Stomach (tissue), 9 donors: ENCODE measurements around the gene LARP1. TPM values are rescaled to one million over a fixed set of nuclear protein-coding genes. Genes with fewer than 3 reads are reported as not detected.

Experiments used
- DNase-seq, 2 donors: peaks; one replicate each; pipeline versions ENCODE4 v3.0.0 to v3.0.0-alpha.2; 2013 to 2019
- H3K27ac ChIP-seq, 5 donors: fragments of 200-600 bp in 4 of 5; sonication (generic) in 4 of 5; one replicate each; pipeline ENCODE4 v1.5.1; 2013 to 2019; ENCODE audit warnings: mild to moderate bottlenecking in 1 of 5, moderate library complexity in 1 of 5
- H3K27me3 ChIP-seq, 3 donors: fragments of 200-600 bp; sonication (generic); one replicate each; pipeline ENCODE4 v1.5.1; 2017 to 2019; ENCODE audit warnings: mixed run types in 1 of 3
- H3K36me3 ChIP-seq, 4 donors: fragments of 200-600 bp; sonication (generic); 1 replicate in 3 of 4; 2 replicates in 1 of 4; pipeline ENCODE4 v1.5.1; 2016 to 2019
- H3K4me1 ChIP-seq, 4 donors: fragments of 200-600 bp; sonication (generic); one replicate each; pipeline ENCODE4 v1.5.1; 2016 to 2019
- H3K4me3 ChIP-seq, 4 donors: fragments of 200-600 bp; sonication (generic) in 3 of 4; one replicate each; pipeline ENCODE4 v1.5.1; 2016 to 2019; ENCODE audit warnings: mild to moderate bottlenecking in 1 of 4
- H3K9me3 ChIP-seq, 4 donors: fragments of 200-600 bp; sonication (generic); one replicate each; pipeline ENCODE4 v1.5.1; 2016 to 2019
- CTCF ChIP-seq, 7 experiments: fragments of 450-650 bp in 4 of 7; fragments of 200-600 bp in 3 of 7; sonication (generic) in 3 of 7; IDR thresholded peaks; one replicate each; pipeline ENCODE4 v1.5.1; 2016 to 2019; ENCODE audit warnings: antibody characterized with exemption in 7 of 7, control low read depth in 2 of 7, mild to moderate bottlenecking in 1 of 7
- EP300 ChIP-seq: sonication (generic); formaldehyde crosslinking; IDR thresholded peaks from one replicate; pipeline ENCODE4 v1.6.1; 2017; ENCODE audit warnings: antibody characterized with exemption
- POLR2A ChIP-seq, 4 donors: fragments of 450-650 bp; IDR thresholded peaks; one replicate each; pipeline ENCODE4 v1.6.1; 2016; ENCODE audit warnings: antibody characterized with exemption in 4 of 4, control low read depth in 2 of 4, mild to moderate bottlenecking in 1 of 4, moderate library complexity in 1 of 4
- POLR2AphosphoS5 ChIP-seq, 3 donors: sonication (generic); formaldehyde crosslinking; IDR thresholded peaks; one replicate each; pipeline ENCODE4 v1.6.1; 2016; ENCODE audit warnings: antibody characterized with exemption in 3 of 3
- WGBS, 5 donors: extraction: QIAGEN DNeasy Blood & Tissue Kit in 3 of 5; methylation state at CpG; one replicate each; pipeline versions ENCODE4 v1.1.5 to v1.1.7; 2013 to 2018; 5-methylcytosine and 5-hydroxymethylcytosine counted together
- intact Hi-C: fragments of 100-400 bp; cut with DNase I; formaldehyde crosslinking; loops from one replicate; pipeline ENCODE4 v1.15.1; 2023; ENCODE audit warnings: low total_unique reads
- polyA plus RNA-seq, 3 donors: library from polyadenylated mRNA; stranded (reverse); fragments of 200-250 nt; gene quantifications; one replicate each; pipeline ENCODE4 v1.2.3, GENCODE V29; 2013
- total RNA-seq, 5 donors: library from RNA; depleted of rRNA; stranded (reverse); fragments of >200 nt; gene quantifications; one replicate each; pipeline versions ENCODE4 v1.1.0 to v1.2.3, GENCODE V29; 2014 to 2016
- donor health status: healthy with polysubstance abuse.
- donor health status: Bipolar disorder and iron deficiency.
- donor health status: healthy.

LARP1 gene
- total and polyA plus RNA-seq, 8 donors, result 15.0 to 211 (median 83.7) TPM

- no peak for TF ChIP-seq EP300
- no peak for TF ChIP-seq POLR2A (IDR thresholded peaks at IDR 0.05)
- no peak for TF ChIP-seq CTCF (IDR thresholded peaks at IDR 0.05)
- no peak for TF ChIP-seq POLR2AphosphoS5 (IDR thresholded peaks at IDR 0.05)
- no peak overlapping the region for H3K4me3 ChIP-seq
- H3K36me3 ChIP-seq, result no peaks in the 10 kb centered on the region
- H3K27me3 ChIP-seq, result no peaks in the 10 kb centered on the region
- WGBS, 5 donors, result 84 to 94% (median 91%) methylated on average over 4 of the region's 4 CpGs
- no peak overlapping the region for H3K27ac ChIP-seq
- intact Hi-C loops, result no loop called here
- no peak for DNase-seq
- peaks cover 43 to 100% (median 75%) of the 10 kb centered on the region in 4 donors for H3K4me1 ChIP-seq
- no peaks in the 10 kb centered on the region for H3K9me3 ChIP-seq
Observed at GRCh38 chr5:154779105-154779504, 23.9 kb downstream of the LARP1 start.

- Histone ChIP-seq H3K36me3 (no peaks in the 10 kb centered on the region), H3K27me3 (no peaks in the 10 kb centered on the region), H3K4me3 (no peak overlapping the region), H3K4me1 (peaks cover 49 to 100% (median 76%) of the 10 kb centered on the region in 4 donors), H3K27ac (no peak overlapping the region), H3K9me3 (no peaks in the 10 kb centered on the region)
- intact Hi-C loops, result no loop called here
- TF ChIP-seq POLR2A (IDR thresholded peaks at IDR 0.05) (no peak), EP300 (no peak), POLR2AphosphoS5 (IDR thresholded peaks at IDR 0.05) (no peak), CTCF (IDR thresholded peaks at IDR 0.05) (no peak)
- DNase-seq, result no peak
- 61 to 83% (median 75%) methylated on average over 1 of the region's 1 CpG for WGBS, 5 donors
Observed at GRCh38 chr5:154780128-154780527, 25.0 kb downstream of the LARP1 start.

- 28 to 49% (median 38%) methylated on average over 3 to 4 of the region's 4 CpGs for WGBS, 5 donors
- Histone ChIP-seq H3K36me3 (no peaks in the 10 kb centered on the region), H3K4me3 (no peak overlapping the region), H3K27ac (peak overlapping the region in 3 of 5 donors; percentile 26 to 39 (median 33)), H3K4me1 (peaks cover 67 to 100% (median 82%) of the 10 kb centered on the region in 4 donors), H3K27me3 (no peaks in the 10 kb centered on the region), H3K9me3 (no peaks in the 10 kb centered on the region)
- TF ChIP-seq POLR2A (IDR thresholded peaks at IDR 0.05), result no peak
- intact Hi-C loops, result no loop called here
- no peak for DNase-seq
Observed at GRCh38 chr5:154782326-154782725, 27.1 kb downstream of the LARP1 start.

GRCh38 chr5:154782812-154783592 lies 27.8 kb downstream of the LARP1 start:
- 38 to 83% (median 44%) methylated on average over 1 of the region's 1 CpG for WGBS, 5 donors
- no peak for TF ChIP-seq POLR2A (IDR thresholded peaks at IDR 0.05)
- no peak for TF ChIP-seq POLR2AphosphoS5 (IDR thresholded peaks at IDR 0.05)
- no peak for TF ChIP-seq CTCF (IDR thresholded peaks at IDR 0.05)
- TF ChIP-seq EP300, result no peak
- DNase-seq, result no peak
- Histone ChIP-seq H3K9me3 (no peaks in the 10 kb centered on the region), H3K36me3 (no peaks in the 10 kb centered on the region), H3K27ac (peak overlapping the region in 3 of 5 donors; percentile 26 to 39 (median 33)), H3K27me3 (no peaks in the 10 kb centered on the region), H3K4me1 (peaks cover 70 to 100% (median 88%) of the 10 kb centered on the region in 4 donors), H3K4me3 (no peak overlapping the region)
- intact Hi-C loops, result no loop called here
